ENCODE measurements around the gene ICAM3. TPM values are rescaled to one million over a fixed set of nuclear protein-coding genes. Genes with fewer than 3 reads are reported as not detected.

Gene ICAM3
- total and polyA plus RNA-seq, 2 experiments from 2014 or later: 8.6 to 23.4 TPM

DNA sequence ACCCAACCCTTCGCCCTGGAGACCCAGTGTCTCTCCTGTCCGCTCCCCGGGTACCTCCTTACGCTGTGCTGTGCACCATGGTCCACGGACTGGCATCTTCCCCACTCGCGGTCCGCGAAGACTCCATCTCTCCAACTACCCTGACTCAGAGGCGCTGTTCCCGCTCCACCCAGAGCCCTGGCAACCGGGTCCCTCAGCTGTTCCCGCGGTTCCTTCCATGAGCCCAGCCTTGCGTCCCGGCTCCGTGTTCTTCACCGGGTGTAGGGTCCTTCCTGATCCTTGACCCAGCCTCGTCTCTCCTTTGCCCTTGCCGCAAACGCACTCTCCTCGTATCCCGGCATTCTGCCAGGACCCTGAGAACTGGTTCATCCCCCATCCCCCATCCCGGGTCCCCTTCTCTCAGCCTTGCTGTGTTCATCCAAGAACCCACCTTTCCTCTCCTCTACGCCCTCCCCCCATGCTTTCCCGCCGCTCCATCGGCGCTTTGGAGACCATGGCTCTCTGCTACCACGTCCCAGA lies 49.0 kb downstream of the ICAM3 start:
- H2AFZ ChIP-seq: peak overlapping the region; percentile 76
- peak overlapping the region; percentile 80 for H3K4me2 ChIP-seq (ENCODE audit: unreplicated experiment)
- 0 out of 2 replicates have a peak, but pooled peaks cover 9% of the 10 kb centered on the region for H3F3A ChIP-seq (ENCODE audit: insufficient read depth)
- DNase-seq: peak; percentile 73
- no peaks in the 10 kb centered on the region for H3K9me2 ChIP-seq (ENCODE audit: insufficient read depth)
- H3K27ac ChIP-seq: 0 out of 2 replicates have a peak overlapping the region, but pooled peaks have one; percentile 68
- peak overlapping the region; percentile 72 for H3K4me3 ChIP-seq
- WGBS, 2 experiments (ENCODE audit: low coverage in 1 of 2, low lambda C conversion rate in 2 of 2, missing lambda C conversion rate in 2 of 2): 3 to 6% methylated on average over 27 to 30 of the region's 30 CpGs
- no peaks in the 10 kb centered on the region for H3K9me3 ChIP-seq (ENCODE audit: low read depth)
- H3K79me2 ChIP-seq (ENCODE audit: insufficient read depth): no peaks in the 10 kb centered on the region
- peak overlapping the region; percentile 70 for H3K9ac ChIP-seq
- in situ Hi-C loops (cut with MboI): no loop called here
- no peak for TF ChIP-seq EZH2 (IDR thresholded peaks at IDR 0.05; ENCODE audit: insufficient read depth, poor library complexity, severe bottlenecking)
- H3K36me3 ChIP-seq (ENCODE audit: low read depth): no peaks in the 10 kb centered on the region
- H3K4me1 ChIP-seq (ENCODE audit: insufficient read depth): no peaks in the 10 kb centered on the region; the same call in 1 of the 2 replicates
- no peaks in the 10 kb centered on the region for H4K20me1 ChIP-seq (ENCODE audit: insufficient read depth)
- no peaks in the 10 kb centered on the region for H3K27me3 ChIP-seq (replicated peaks; ENCODE audit: insufficient read depth)

GRCh38 chr19:10289836-10290356 lies 49.5 kb downstream of the ICAM3 start, which contains the start of gene ICAM5:
Gene ICAM5 (plus strand): TSS chr19:10289952. CDS start chr19:10290044, 92 bp downstream.
- peak within 1 kb of the TSS; percentile 68 for H3K27ac ChIP-seq
- DNase-seq: peak; percentile 74
- peak within 1 kb of the TSS; percentile 70 for H3K9ac ChIP-seq
- H2AFZ ChIP-seq: peak within 1 kb of the TSS; percentile 76
- H3F3A ChIP-seq (ENCODE audit: insufficient read depth): 0 out of 2 replicates have a peak, but pooled peaks cover 9% of the 10 kb centered on the region
- TF ChIP-seq EZH2 (IDR thresholded peaks at IDR 0.05; ENCODE audit: insufficient read depth, poor library complexity, severe bottlenecking): no peak
- no peak for TF ChIP-seq EZH2phosphoT487 (IDR thresholded peaks at IDR 0.05; ENCODE audit: insufficient read depth, low read depth)
- H3K27me3 ChIP-seq (replicated peaks; ENCODE audit: insufficient read depth): no peaks in the 10 kb centered on the region
- H4K20me1 ChIP-seq (ENCODE audit: insufficient read depth): no peaks in the 10 kb centered on the region
- H3K4me3 ChIP-seq: peak within 1 kb of the TSS; percentile 72
- no peaks in the 10 kb centered on the region; the same call in 1 of the 2 replicates for H3K36me3 ChIP-seq (ENCODE audit: low read depth)
- 1 to 4% methylated on average over 17 to 42 of the region's 45 CpGs for WGBS, 2 experiments (ENCODE audit: low coverage in 1 of 2, low lambda C conversion rate in 2 of 2, missing lambda C conversion rate in 2 of 2)
- peak within 1 kb of the TSS; percentile 80 for H3K4me2 ChIP-seq (ENCODE audit: unreplicated experiment)
- no peaks in the 10 kb centered on the region for H3K9me3 ChIP-seq (ENCODE audit: low read depth)
- no peaks in the 10 kb centered on the region for H3K9me2 ChIP-seq (ENCODE audit: insufficient read depth)
- in situ Hi-C loops (cut with MboI): no loop called here
- no peaks in the 10 kb centered on the region; the same call in 1 of the 2 replicates for H3K4me1 ChIP-seq (ENCODE audit: insufficient read depth)
- no peaks in the 10 kb centered on the region for H3K79me2 ChIP-seq (ENCODE audit: insufficient read depth)

- no peaks in the 10 kb centered on the region for H3K9me3 ChIP-seq (ENCODE audit: low read depth)
- H2AFZ ChIP-seq: peak overlapping the region; percentile 76
- no peaks in the 10 kb centered on the region for H3K9me2 ChIP-seq (ENCODE audit: insufficient read depth)
- H4K20me1 ChIP-seq (ENCODE audit: insufficient read depth): no peaks in the 10 kb centered on the region
- peak overlapping the region; percentile 80 for H3K4me2 ChIP-seq (ENCODE audit: unreplicated experiment)
- in situ Hi-C loops (cut with MboI): no loop called here
- no peaks in the 10 kb centered on the region; the same call in 1 of the 2 replicates for H3K36me3 ChIP-seq (ENCODE audit: low read depth)
- peak overlapping the region; percentile 68 for H3K27ac ChIP-seq
- H3K4me1 ChIP-seq (ENCODE audit: insufficient read depth): no peaks in the 10 kb centered on the region; the same call in 1 of the 2 replicates
- H3K79me2 ChIP-seq (ENCODE audit: insufficient read depth): no peaks in the 10 kb centered on the region
- peak; percentile 93 for DNase-seq
- TF ChIP-seq EZH2phosphoT487 (IDR thresholded peaks at IDR 0.05; ENCODE audit: insufficient read depth, low read depth) (no peak), EZH2 (IDR thresholded peaks at IDR 0.05; ENCODE audit: insufficient read depth, poor library complexity, severe bottlenecking) (no peak)
- no peaks in the 10 kb centered on the region for H3K27me3 ChIP-seq (replicated peaks; ENCODE audit: insufficient read depth)
- 2% methylated on average over 40 to 49 of the region's 50 CpGs for WGBS, 2 experiments (ENCODE audit: low coverage in 1 of 2, low lambda C conversion rate in 2 of 2, missing lambda C conversion rate in 2 of 2)
- peak overlapping the region; percentile 72 for H3K4me3 ChIP-seq
- H3K9ac ChIP-seq: peak overlapping the region; percentile 70
- H3F3A ChIP-seq (ENCODE audit: insufficient read depth): 0 out of 2 replicates have a peak, but pooled peaks cover 9% of the 10 kb centered on the region
Observed at GRCh38 chr19:10289167-10289835, 50.1 kb downstream of the ICAM3 start.

- no peaks in the 10 kb centered on the region for H3K79me2 ChIP-seq (ENCODE audit: insufficient read depth)
- WGBS, 2 experiments (ENCODE audit: low coverage in 1 of 2, low lambda C conversion rate in 2 of 2, missing lambda C conversion rate in 2 of 2): 4 to 5% methylated on average over 19 to 23 of the region's 23 CpGs
- DNase-seq: peak; percentile 80
- H3F3A ChIP-seq (ENCODE audit: insufficient read depth): 0 out of 2 replicates have a peak, but pooled peaks cover 9% of the 10 kb centered on the region
- no peaks in the 10 kb centered on the region; the same call in 1 of the 2 replicates for H3K36me3 ChIP-seq (ENCODE audit: low read depth)
- H3K4me1 ChIP-seq (ENCODE audit: insufficient read depth): no peaks in the 10 kb centered on the region; the same call in 1 of the 2 replicates
- in situ Hi-C loops (cut with MboI): no loop called here
- no peaks in the 10 kb centered on the region for H3K9me2 ChIP-seq (ENCODE audit: insufficient read depth)
- H3K9me3 ChIP-seq (ENCODE audit: low read depth): no peaks in the 10 kb centered on the region
- H4K20me1 ChIP-seq (ENCODE audit: insufficient read depth): no peaks in the 10 kb centered on the region
- no peak for TF ChIP-seq EZH2phosphoT487 (IDR thresholded peaks at IDR 0.05; ENCODE audit: insufficient read depth, low read depth)
- TF ChIP-seq EZH2 (IDR thresholded peaks at IDR 0.05; ENCODE audit: insufficient read depth, poor library complexity, severe bottlenecking): no peak
- peak overlapping the region; percentile 80 for H3K4me2 ChIP-seq (ENCODE audit: unreplicated experiment)
- peak overlapping the region; percentile 72 for H3K4me3 ChIP-seq
- H3K27ac ChIP-seq: peak overlapping the region; percentile 68
- peak overlapping the region; percentile 70 for H3K9ac ChIP-seq
- H2AFZ ChIP-seq: peak overlapping the region; percentile 76
- H3K27me3 ChIP-seq (replicated peaks; ENCODE audit: insufficient read depth): no peaks in the 10 kb centered on the region
Observed at GRCh38 chr19:10288662-10289166, 50.7 kb downstream of the ICAM3 start.
